Stimulated activated naive CD8-positive, alpha-beta T cell treated with anti-CD3 and anti-CD28 coated beads, Interleukin-15, amount 100 ng/mL, for 72 hours (primary cell): ENCODE results near the gene CLNK.

ENCODE experiments used
- ATAC-seq: fragments of 150-1000 bp; cut with Tn5 transposase; 2 replicates; pipeline ENCODE4 v1.10.0; 2021; ENCODE audit warnings: mild to moderate bottlenecking, moderate library complexity
- DNase-seq, 2 donors: peaks; one replicate each; pipeline ENCODE4 v3.0.0; 2021 to 2022
- H3K27ac Mint-ChIP-seq, 2 donors: one replicate each; pipeline ENCODE4 v1.8.0; 2022; ENCODE audit warnings: mild to moderate bottlenecking in 2 of 2, mixed read lengths in 2 of 2, moderate library complexity in 2 of 2
- H3K27me3 Mint-ChIP-seq: one replicate; pipeline ENCODE4 v1.8.0; 2022; ENCODE audit warnings: mixed read lengths
- H3K4me1 Mint-ChIP-seq: one replicate; pipeline ENCODE4 v1.8.0; 2022; ENCODE audit warnings: mild to moderate bottlenecking, mixed read lengths
- H3K4me3 Mint-ChIP-seq, 2 donors: one replicate each; pipeline ENCODE4 v1.8.0; 2022; ENCODE audit warnings: mild to moderate bottlenecking in 2 of 2, mixed read lengths in 2 of 2, moderate library complexity in 1 of 2
- H3K9me3 Mint-ChIP-seq, 2 donors: one replicate each; pipeline ENCODE4 v1.8.0; 2022; ENCODE audit warnings: mixed read lengths in 2 of 2

The CLNK gene

DNA sequence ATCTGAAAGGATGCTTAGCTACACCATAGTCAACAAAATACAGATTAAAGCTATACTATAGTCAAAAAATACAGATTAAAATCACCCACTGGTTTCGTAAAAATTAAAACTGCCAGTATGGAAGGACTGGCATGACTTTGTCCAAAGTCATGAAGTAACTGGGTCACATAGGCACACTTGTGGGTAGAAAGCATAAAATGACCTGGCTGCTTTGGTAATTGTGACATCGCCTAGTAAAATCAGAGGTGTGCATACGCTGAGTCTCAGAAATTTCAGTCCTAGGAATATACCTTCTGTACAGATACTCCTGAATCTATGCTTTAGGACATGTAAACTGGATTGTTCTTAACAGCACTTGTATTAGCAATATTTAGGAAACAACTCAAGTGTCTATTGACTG is 28.1 kb downstream of the CLNK start:
- ATAC-seq (no peak), DNase-seq (no peak)
- Mint-ChIP-seq H3K4me1 (peaks cover 30% of the 10 kb centered on the region), H3K4me3 (no peak overlapping the region), H3K27me3 (no peaks in the 10 kb centered on the region), H3K9me3 (peaks cover 5% of the 10 kb centered on the region in 2 donors), H3K27ac (peak overlapping the region in 1 of 2 donors; percentile 80)

GRCh38 chr4:10655968-10656367 is 28.6 kb downstream of the CLNK start:
- Mint-ChIP-seq H3K27ac (peak overlapping the region; percentile 25 to 80), H3K27me3 (no peaks in the 10 kb centered on the region), H3K9me3 (peaks cover 5% of the 10 kb centered on the region in 2 donors), H3K4me3 (peak overlapping the region in 1 of 2 donors; percentile 19), H3K4me1 (peaks cover 30% of the 10 kb centered on the region)
- ATAC-seq, result peak; percentile 26
- no peak for DNase-seq

DNA sequence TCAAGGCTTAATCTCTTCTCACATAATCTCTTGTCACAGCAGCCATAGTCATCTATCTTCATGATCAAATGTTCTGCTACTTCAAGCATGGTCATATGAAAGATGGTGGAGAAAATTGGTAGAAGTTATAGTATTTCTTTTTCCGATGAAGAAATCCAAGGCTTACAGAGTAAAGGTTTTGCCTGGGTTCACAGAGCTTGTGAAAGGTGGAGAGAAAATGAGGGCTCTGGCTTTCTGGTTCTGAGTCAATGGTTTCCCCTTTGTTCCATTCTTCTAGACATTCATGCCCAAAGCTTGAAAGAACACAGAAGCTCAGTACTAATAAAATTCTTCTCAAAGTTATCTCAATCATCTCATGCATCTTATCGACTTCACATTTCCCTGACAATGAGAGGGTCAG is 36.1 kb downstream of the CLNK start:
- ATAC-seq (no peak), DNase-seq (no peak)
- no peaks in the 10 kb centered on the region for H3K27me3 Mint-ChIP-seq
- H3K27ac Mint-ChIP-seq, result no peak overlapping the region
- H3K9me3 Mint-ChIP-seq, result peaks cover 0 to 5% of the 10 kb centered on the region in 2 donors
- H3K4me1 Mint-ChIP-seq, result no peaks in the 10 kb centered on the region
- H3K4me3 Mint-ChIP-seq, result no peak overlapping the region

DNA sequence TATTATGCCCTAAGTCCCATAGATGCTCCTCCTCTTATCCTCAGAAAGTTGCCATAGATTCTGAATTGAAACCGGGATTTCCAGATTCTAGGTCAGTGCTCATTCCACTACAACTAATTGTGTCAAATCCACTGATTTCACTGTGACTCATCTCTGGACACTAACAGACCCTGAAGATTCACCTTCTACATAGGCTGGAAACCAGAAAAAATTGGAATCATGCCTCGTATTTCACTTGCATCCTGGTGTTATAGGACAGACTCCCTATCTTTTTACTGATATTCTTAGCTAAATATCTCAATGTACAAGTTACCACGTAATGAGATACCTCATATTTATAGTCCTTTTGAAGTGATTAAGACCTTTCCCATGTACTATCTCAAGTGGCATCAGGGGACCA is 36.7 kb downstream of the CLNK start:
- H3K9me3 Mint-ChIP-seq, result peaks cover 0 to 3% of the 10 kb centered on the region in 2 donors
- ATAC-seq (no peak), DNase-seq (no peak)
- H3K4me1 Mint-ChIP-seq, result no peaks in the 10 kb centered on the region
- no peaks in the 10 kb centered on the region for H3K27me3 Mint-ChIP-seq
- no peak overlapping the region for H3K4me3 Mint-ChIP-seq
- H3K27ac Mint-ChIP-seq, result no peak overlapping the region

DNA sequence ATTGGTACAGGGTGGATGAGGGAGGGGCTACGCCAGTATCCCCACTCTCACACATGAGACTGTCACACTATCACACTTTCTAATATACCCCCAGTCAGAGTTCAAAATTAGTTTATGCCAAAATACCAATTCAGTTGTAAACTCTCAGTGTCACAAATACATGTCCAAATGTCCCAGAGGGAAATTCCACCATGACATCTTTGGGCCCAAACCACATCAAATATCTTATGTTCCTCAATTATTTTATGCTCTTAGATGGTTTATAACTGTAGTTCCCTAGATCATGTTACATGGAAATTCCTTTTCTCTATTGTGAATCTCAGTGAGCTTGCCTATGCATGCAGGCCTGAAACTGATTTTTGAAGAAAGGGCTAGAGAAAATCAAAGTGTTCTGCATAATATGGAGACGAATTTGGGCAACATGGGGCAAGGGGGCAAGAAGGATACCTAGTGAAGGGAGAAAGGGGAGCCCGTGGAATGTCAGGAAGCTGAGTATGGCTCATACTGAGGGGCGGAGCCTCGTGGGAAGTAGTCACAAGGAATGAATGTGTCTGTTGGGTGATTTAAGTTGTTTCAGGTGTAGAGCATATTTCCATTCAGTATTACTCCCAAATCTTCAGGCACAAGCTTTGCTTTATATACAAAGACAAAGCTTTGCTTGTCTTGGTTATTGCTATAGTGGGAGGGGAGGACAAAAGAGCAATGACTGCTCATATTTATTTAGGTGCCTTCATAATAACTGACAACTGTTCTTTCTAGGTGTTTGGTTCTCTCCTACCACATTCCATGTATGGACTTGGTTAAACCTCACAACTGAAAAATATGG is 40.8 kb downstream of the CLNK start:
- H3K27me3 Mint-ChIP-seq, result no peaks in the 10 kb centered on the region
- ATAC-seq (no peak), DNase-seq (no peak)
- H3K4me1 Mint-ChIP-seq, result peaks cover 14% of the 10 kb centered on the region
- H3K4me3 Mint-ChIP-seq, result no peak overlapping the region
- H3K9me3 Mint-ChIP-seq, result peaks cover 5 to 9% of the 10 kb centered on the region in 2 donors
- H3K27ac Mint-ChIP-seq, result no peak overlapping the region

DNA sequence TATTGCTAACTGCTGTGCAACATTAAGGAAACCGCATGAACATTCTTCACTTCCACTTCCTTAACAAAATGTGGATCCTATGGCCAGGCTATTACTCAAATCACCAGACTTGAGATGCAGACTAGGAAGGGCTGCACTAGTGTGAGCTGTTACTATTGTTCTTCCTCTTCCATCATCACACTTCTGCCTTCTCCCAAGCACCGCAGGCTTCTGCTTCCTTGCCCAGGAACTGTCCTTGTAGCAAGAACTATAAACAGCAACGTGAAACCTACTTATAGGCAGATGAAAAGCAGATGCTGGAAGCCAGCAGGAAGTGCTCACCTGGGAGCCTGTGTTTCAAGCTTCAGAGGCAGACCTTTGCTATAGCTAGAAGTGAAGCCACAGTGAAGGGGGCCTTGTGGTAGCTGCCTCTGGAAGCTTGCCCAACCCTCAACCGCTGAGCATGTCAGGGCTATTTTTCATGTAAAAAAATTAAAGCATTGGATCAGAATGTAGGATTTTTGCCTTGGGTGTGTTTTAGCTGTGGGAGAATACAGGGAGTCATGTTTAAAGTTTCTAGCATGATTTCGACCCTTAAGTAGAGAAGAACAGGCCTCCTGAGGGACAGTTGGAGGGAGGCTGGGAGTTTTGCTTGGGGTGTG is 43.9 kb downstream of the CLNK start:
- Mint-ChIP-seq H3K4me1 (peaks cover 14% of the 10 kb centered on the region), H3K4me3 (no peak overlapping the region), H3K27me3 (no peaks in the 10 kb centered on the region), H3K9me3 (peaks cover 5 to 9% of the 10 kb centered on the region in 2 donors), H3K27ac (peak overlapping the region in 1 of 2 donors; percentile 48)
- DNase-seq (no peak), ATAC-seq (no peak)

DNA sequence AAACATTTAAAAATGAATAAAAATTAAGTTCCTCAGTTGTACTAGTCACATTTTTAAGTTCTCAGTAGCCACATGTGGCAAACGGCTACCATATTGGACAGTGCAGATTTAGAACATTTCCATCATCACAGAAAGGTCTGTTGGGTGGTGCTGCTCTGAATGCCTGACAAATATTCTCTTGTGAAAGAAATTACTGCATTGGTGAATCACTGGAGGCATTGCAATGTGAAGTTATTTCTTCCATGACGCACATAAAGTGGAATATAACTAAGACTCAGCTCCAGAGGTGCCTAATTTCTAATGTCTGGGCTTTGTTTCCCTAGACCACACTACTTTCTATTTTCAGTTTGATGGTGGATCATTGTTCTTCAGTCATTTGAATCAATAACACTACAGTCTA is 44.9 kb downstream of the CLNK start:
- no peak overlapping the region for H3K27ac Mint-ChIP-seq
- no peaks in the 10 kb centered on the region for H3K27me3 Mint-ChIP-seq
- ATAC-seq, result no peak
- no peak overlapping the region for H3K4me3 Mint-ChIP-seq
- peaks cover 14% of the 10 kb centered on the region for H3K4me1 Mint-ChIP-seq
- DNase-seq, result no peak
- H3K9me3 Mint-ChIP-seq, result peaks cover 5 to 9% of the 10 kb centered on the region in 2 donors

GRCh38 chr4:10639100-10639499 is 45.5 kb downstream of the CLNK start:
- Mint-ChIP-seq H3K27me3 (no peaks in the 10 kb centered on the region), H3K27ac (no peak overlapping the region), H3K4me1 (peaks cover 14% of the 10 kb centered on the region), H3K4me3 (no peak overlapping the region), H3K9me3 (peaks cover 5 to 9% of the 10 kb centered on the region in 2 donors)
- no peak for ATAC-seq
- no peak for DNase-seq

GRCh38 chr4:10635091-10635490 is 49.5 kb downstream of the CLNK start:
- H3K9me3 Mint-ChIP-seq, result no peaks in the 10 kb centered on the region
- no peak overlapping the region for H3K27ac Mint-ChIP-seq
- H3K4me1 Mint-ChIP-seq, result peaks cover 1% of the 10 kb centered on the region
- DNase-seq (no peak), ATAC-seq (no peak)
- H3K27me3 Mint-ChIP-seq, result no peaks in the 10 kb centered on the region
- no peak overlapping the region for H3K4me3 Mint-ChIP-seq

DNA sequence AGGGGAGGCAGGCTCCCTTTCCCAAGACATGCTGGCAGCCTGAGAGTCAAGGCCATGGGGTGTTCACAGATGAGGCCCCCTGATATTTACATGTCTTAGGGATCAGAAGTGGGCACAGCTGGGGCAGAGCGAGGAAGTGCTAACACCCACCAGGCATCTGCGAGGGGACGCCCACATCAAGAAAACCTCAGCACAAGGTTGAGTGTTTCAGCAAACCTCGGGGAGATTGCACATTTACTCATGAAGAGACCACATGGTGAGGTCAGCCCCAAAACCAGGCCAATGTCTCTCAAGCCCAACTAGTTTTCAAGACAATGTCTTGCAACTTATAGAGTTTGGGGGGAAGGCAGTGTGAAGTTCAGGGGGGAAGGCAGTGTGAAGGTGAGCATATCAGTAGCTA is 55.2 kb downstream of the CLNK start:
- peak; percentile 92 for ATAC-seq
- peak; percentile 29 to 64 for DNase-seq
- H3K9me3 Mint-ChIP-seq, result no peaks in the 10 kb centered on the region
- H3K4me1 Mint-ChIP-seq, result peaks cover 39% of the 10 kb centered on the region
- no peak overlapping the region for H3K4me3 Mint-ChIP-seq
- peak overlapping the region; percentile 27 to 37 for H3K27ac Mint-ChIP-seq
- no peaks in the 10 kb centered on the region for H3K27me3 Mint-ChIP-seq

- peaks cover 39% of the 10 kb centered on the region for H3K4me1 Mint-ChIP-seq
- DNase-seq (no peak), ATAC-seq (no peak)
- no peaks in the 10 kb centered on the region for H3K9me3 Mint-ChIP-seq
- no peak overlapping the region for H3K4me3 Mint-ChIP-seq
- H3K27ac Mint-ChIP-seq, result peak overlapping the region in 1 of 2 donors; percentile 77
- H3K27me3 Mint-ChIP-seq, result no peaks in the 10 kb centered on the region
Measured at GRCh38 chr4:10625131-10625530, 59.4 kb downstream of the CLNK start.

DNA sequence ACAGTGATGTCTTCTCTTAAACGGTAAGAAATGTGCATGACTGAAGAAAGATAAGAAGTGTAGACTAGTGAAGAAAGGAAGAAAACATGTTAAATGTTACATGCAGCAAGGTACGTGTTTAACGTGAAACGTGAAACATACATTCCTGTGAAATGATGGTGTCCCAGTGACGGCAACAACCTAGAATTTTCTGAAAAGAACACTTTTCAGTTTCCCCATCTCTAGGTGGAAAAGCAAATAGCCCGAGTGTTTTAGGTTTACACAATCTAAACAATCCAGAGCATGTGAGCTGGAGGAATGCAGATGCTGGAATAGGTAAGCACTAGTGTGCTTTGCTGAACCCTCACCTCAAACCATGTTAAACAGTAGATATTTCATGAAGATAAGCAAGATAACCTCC is 60.7 kb downstream of the CLNK start:
- no peak overlapping the region for H3K4me3 Mint-ChIP-seq
- ATAC-seq, result no peak
- H3K9me3 Mint-ChIP-seq, result no peaks in the 10 kb centered on the region
- H3K4me1 Mint-ChIP-seq, result peaks cover 28% of the 10 kb centered on the region
- no peaks in the 10 kb centered on the region for H3K27me3 Mint-ChIP-seq
- H3K27ac Mint-ChIP-seq, result no peak overlapping the region
- DNase-seq, result no peak

DNA sequence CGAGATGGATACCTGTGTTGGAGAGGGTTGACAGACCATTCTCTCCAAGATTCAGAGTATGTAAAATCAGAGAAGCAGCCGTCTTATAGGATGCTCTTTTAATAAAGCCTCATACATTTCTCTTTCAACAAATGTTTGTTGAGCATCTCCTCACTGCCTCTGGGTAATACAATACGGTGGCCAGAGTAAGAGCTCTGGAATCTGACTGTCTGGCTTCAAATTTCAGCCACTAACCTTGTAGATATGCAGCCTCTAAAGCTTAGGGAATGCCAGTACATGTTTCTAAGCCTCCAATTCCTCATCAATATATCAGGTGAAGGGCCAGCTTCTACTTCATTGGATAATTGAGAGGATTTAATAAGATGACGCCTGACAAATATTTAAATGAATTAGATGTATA is 61.3 kb downstream of the CLNK start:
- no peak for ATAC-seq
- H3K27me3 Mint-ChIP-seq, result no peaks in the 10 kb centered on the region
- no peak overlapping the region for H3K4me3 Mint-ChIP-seq
- H3K4me1 Mint-ChIP-seq, result peaks cover 22% of the 10 kb centered on the region
- no peaks in the 10 kb centered on the region for H3K9me3 Mint-ChIP-seq
- H3K27ac Mint-ChIP-seq, result no peak overlapping the region
- no peak for DNase-seq

GRCh38 chr4:10622728-10623127 is 61.8 kb downstream of the CLNK start:
- Mint-ChIP-seq H3K4me3 (no peak overlapping the region), H3K27me3 (no peaks in the 10 kb centered on the region), H3K4me1 (peaks cover 16% of the 10 kb centered on the region), H3K27ac (no peak overlapping the region), H3K9me3 (no peaks in the 10 kb centered on the region)
- DNase-seq (no peak), ATAC-seq (peak; percentile 53)

- DNase-seq (no peak), ATAC-seq (no peak)
- H3K4me1 Mint-ChIP-seq, result peaks cover 10% of the 10 kb centered on the region
- H3K27ac Mint-ChIP-seq, result no peak overlapping the region
- no peak overlapping the region for H3K4me3 Mint-ChIP-seq
- no peaks in the 10 kb centered on the region for H3K27me3 Mint-ChIP-seq
- no peaks in the 10 kb centered on the region for H3K9me3 Mint-ChIP-seq
Measured at GRCh38 chr4:10620935-10621488, 63.6 kb downstream of the CLNK start.

- ATAC-seq, result no peak
- no peaks in the 10 kb centered on the region for H3K9me3 Mint-ChIP-seq
- peaks cover 5% of the 10 kb centered on the region for H3K27me3 Mint-ChIP-seq
- DNase-seq, result no peak
- H3K4me3 Mint-ChIP-seq, result no peak overlapping the region
- peaks cover under 1% of the 10 kb centered on the region for H3K4me1 Mint-ChIP-seq
- H3K27ac Mint-ChIP-seq, result no peak overlapping the region
Measured at GRCh38 chr4:10619855-10620254, 64.7 kb downstream of the CLNK start.
